ENCODE measurements around the gene TOGARAM2. TPM values are rescaled to one million over a fixed set of nuclear protein-coding genes. Genes with fewer than 3 reads are reported as not detected.

The TOGARAM2 gene
- total and polyA plus RNA-seq, 4 donors: 1.3 to 10.6 (median 8.4) TPM

DNA sequence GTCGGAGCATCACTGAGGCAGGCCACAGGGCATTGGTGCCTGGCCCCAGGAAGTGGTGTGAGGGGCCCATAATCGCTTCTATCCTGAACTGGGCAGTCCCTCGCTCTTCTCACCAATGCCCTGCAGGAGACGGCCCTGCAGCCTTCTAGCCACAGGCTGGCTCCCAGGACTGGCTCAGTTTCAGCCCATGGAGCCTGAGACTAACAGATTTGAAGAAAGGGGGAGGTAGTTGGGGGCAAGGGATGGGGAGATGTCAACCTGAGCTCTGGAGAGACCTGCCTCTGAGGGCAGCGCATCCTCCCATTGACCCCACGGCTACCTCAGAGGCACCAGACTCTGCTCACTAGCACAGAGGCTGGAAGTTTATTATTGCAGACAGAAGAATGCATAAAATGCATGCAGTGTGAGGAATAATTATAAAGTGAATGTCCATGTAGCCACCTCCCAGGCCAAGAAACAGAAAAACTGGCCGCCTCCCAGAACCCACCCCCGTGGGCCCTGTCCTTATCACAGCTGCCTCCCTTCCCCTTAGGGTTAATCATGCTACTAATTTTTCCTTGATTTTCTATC, 1.4 kb downstream of the TOGARAM2 start:
- Histone ChIP-seq H3K27ac (ENCODE audit: low read depth, low read length) (no peak overlapping the region), H3K9me3 (ENCODE audit: control insufficient read depth, insufficient read depth, low read length) (no peaks in the 10 kb centered on the region), H3K36me3 (ENCODE audit: control insufficient read depth, insufficient read depth, low read length) (no peaks in the 10 kb centered on the region), H3K27me3 (ENCODE audit: control insufficient read depth, insufficient read depth, low read length) (no peaks in the 10 kb centered on the region), H3K4me3 (ENCODE audit: low read depth, low read length) (no peak overlapping the region), H3K4me1 (ENCODE audit: control insufficient read depth, insufficient read depth, low read length) (peaks cover 36% of the 10 kb centered on the region)
- 80% methylated on average over 7 of the region's 8 CpGs for WGBS (ENCODE audit: insufficient coverage)
- no peak for DNase-seq (ENCODE audit: low read depth in 4 of 6, low spot score in 6 of 6)

- DNase-seq (ENCODE audit: low read depth in 4 of 6, low spot score in 6 of 6): no peak
- Histone ChIP-seq H3K27me3 (ENCODE audit: control insufficient read depth, insufficient read depth, low read length) (no peaks in the 10 kb centered on the region), H3K27ac (ENCODE audit: low read depth, low read length) (no peak overlapping the region), H3K9me3 (ENCODE audit: control insufficient read depth, insufficient read depth, low read length) (no peaks in the 10 kb centered on the region), H3K4me3 (ENCODE audit: low read depth, low read length) (no peak overlapping the region), H3K36me3 (ENCODE audit: control insufficient read depth, insufficient read depth, low read length) (no peaks in the 10 kb centered on the region), H3K4me1 (ENCODE audit: control insufficient read depth, insufficient read depth, low read length) (peaks cover 20% of the 10 kb centered on the region)
- WGBS (ENCODE audit: insufficient coverage): 44% methylated on average over 3 of the region's 4 CpGs
These were observed 5.3 kb downstream of the TOGARAM2 start for GRCh38 chr2:28986429-28986828.

DNA sequence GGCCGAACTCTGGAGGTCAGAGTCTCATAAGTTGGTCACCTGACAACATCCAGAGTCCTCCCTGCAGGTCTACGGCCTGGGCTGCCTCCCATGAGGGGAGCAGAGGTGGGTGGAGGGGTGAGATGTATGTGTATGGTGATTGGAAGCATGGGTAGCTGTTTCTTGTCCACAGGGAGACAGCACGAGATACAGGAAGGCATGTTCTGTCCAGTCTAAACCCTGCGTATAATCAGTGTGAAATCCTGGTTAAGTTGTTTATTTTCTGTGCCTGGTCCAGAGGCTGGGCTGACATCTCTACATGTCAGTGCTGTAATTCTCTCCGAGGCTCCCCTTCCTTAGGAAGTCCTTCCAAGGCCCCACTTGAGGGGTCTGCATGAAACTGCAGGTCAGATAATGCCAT, 8.9 kb downstream of the TOGARAM2 start:
- no peaks in the 10 kb centered on the region for H3K27me3 ChIP-seq (ENCODE audit: control insufficient read depth, insufficient read depth, low read length)
- no peak for DNase-seq (ENCODE audit: low read depth in 4 of 6, low spot score in 6 of 6)
- H3K4me3 ChIP-seq (ENCODE audit: low read depth, low read length): no peak overlapping the region
- H3K4me1 ChIP-seq (ENCODE audit: control insufficient read depth, insufficient read depth, low read length): peaks cover 32% of the 10 kb centered on the region
- no peak overlapping the region for H3K27ac ChIP-seq (ENCODE audit: low read depth, low read length)
- no peaks in the 10 kb centered on the region for H3K9me3 ChIP-seq (ENCODE audit: control insufficient read depth, insufficient read depth, low read length)
- no peaks in the 10 kb centered on the region for H3K36me3 ChIP-seq (ENCODE audit: control insufficient read depth, insufficient read depth, low read length)
- WGBS (ENCODE audit: insufficient coverage): 93% methylated on average over 5 of the region's 5 CpGs

- Histone ChIP-seq H3K4me1 (ENCODE audit: control insufficient read depth, insufficient read depth, low read length) (peaks cover 32% of the 10 kb centered on the region), H3K36me3 (ENCODE audit: control insufficient read depth, insufficient read depth, low read length) (no peaks in the 10 kb centered on the region), H3K27ac (ENCODE audit: low read depth, low read length) (no peak overlapping the region), H3K4me3 (ENCODE audit: low read depth, low read length) (no peak overlapping the region), H3K27me3 (ENCODE audit: control insufficient read depth, insufficient read depth, low read length) (no peaks in the 10 kb centered on the region), H3K9me3 (ENCODE audit: control insufficient read depth, insufficient read depth, low read length) (no peaks in the 10 kb centered on the region)
- 87% methylated on average over 16 of the region's 16 CpGs for WGBS (ENCODE audit: insufficient coverage)
- no peak for DNase-seq (ENCODE audit: low read depth in 4 of 6, low spot score in 6 of 6)
These were observed 9.3 kb downstream of the TOGARAM2 start for GRCh38 chr2:28990445-28990844.

- Histone ChIP-seq H3K4me1 (ENCODE audit: control insufficient read depth, insufficient read depth, low read length) (peaks cover 32% of the 10 kb centered on the region), H3K4me3 (ENCODE audit: low read depth, low read length) (no peak overlapping the region), H3K36me3 (ENCODE audit: control insufficient read depth, insufficient read depth, low read length) (no peaks in the 10 kb centered on the region), H3K27ac (ENCODE audit: low read depth, low read length) (no peak overlapping the region), H3K9me3 (ENCODE audit: control insufficient read depth, insufficient read depth, low read length) (no peaks in the 10 kb centered on the region), H3K27me3 (ENCODE audit: control insufficient read depth, insufficient read depth, low read length) (no peaks in the 10 kb centered on the region)
- peak in 1 of 6 donors; percentile 45 for DNase-seq (ENCODE audit: low read depth in 4 of 6, low spot score in 6 of 6)
- 42% methylated on average over 1 of the region's 4 CpGs for WGBS (ENCODE audit: insufficient coverage)
These were observed 9.9 kb downstream of the TOGARAM2 start for GRCh38 chr2:28991021-28991420.

- Histone ChIP-seq H3K36me3 (ENCODE audit: control insufficient read depth, insufficient read depth, low read length) (no peaks in the 10 kb centered on the region), H3K4me1 (ENCODE audit: control insufficient read depth, insufficient read depth, low read length) (peaks cover 30% of the 10 kb centered on the region), H3K4me3 (ENCODE audit: low read depth, low read length) (no peak overlapping the region), H3K9me3 (ENCODE audit: control insufficient read depth, insufficient read depth, low read length) (no peaks in the 10 kb centered on the region), H3K27ac (ENCODE audit: low read depth, low read length) (no peak overlapping the region), H3K27me3 (ENCODE audit: control insufficient read depth, insufficient read depth, low read length) (no peaks in the 10 kb centered on the region)
- no peak for DNase-seq (ENCODE audit: low read depth in 4 of 6, low spot score in 6 of 6)
- whole genome bisulfite sequencing (ENCODE audit: insufficient coverage): 72% methylated on average over 9 of the region's 9 CpGs
These were observed 10.4 kb downstream of the TOGARAM2 start for GRCh38 chr2:28991460-28991859.

- peaks cover 41% of the 10 kb centered on the region for H3K4me1 ChIP-seq (ENCODE audit: control insufficient read depth, insufficient read depth, low read length)
- peak in 2 of 6 donors; percentile 20 to 28 for DNase-seq (ENCODE audit: low read depth in 4 of 6, low spot score in 6 of 6)
- no peak overlapping the region for H3K4me3 ChIP-seq (ENCODE audit: low read depth, low read length)
- no peaks in the 10 kb centered on the region for H3K9me3 ChIP-seq (ENCODE audit: control insufficient read depth, insufficient read depth, low read length)
- WGBS (ENCODE audit: insufficient coverage): 70% methylated on average over 3 of the region's 6 CpGs
- H3K27me3 ChIP-seq (ENCODE audit: control insufficient read depth, insufficient read depth, low read length): no peaks in the 10 kb centered on the region
- H3K36me3 ChIP-seq (ENCODE audit: control insufficient read depth, insufficient read depth, low read length): peaks cover 3% of the 10 kb centered on the region
- H3K27ac ChIP-seq (ENCODE audit: low read depth, low read length): no peak overlapping the region
These were observed 12.3 kb downstream of the TOGARAM2 start for GRCh38 chr2:28993206-28993960.

DNA sequence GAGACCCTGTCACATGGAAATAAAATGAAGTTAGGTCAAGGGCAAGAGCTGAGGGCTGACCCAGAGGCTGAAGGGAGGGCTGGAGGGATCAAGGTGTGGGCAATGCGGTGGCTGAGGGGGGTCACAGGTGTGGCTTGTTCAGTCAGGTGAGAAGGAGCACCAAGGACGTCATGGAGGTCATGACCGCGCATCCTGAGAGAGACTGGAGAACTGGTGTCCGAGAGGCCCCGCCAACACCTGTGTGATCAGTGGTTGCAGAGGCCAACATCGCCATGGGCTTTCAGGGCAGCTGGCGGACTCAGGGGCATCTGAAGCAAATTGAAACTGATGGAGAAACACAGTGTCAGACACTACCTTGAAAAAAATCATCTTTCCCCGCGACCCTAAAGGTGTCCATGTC, 13.0 kb downstream of the TOGARAM2 start:
- H3K4me3 ChIP-seq (ENCODE audit: low read depth, low read length): no peak overlapping the region
- no peaks in the 10 kb centered on the region for H3K27me3 ChIP-seq (ENCODE audit: control insufficient read depth, insufficient read depth, low read length)
- no peak for DNase-seq (ENCODE audit: low read depth in 4 of 6, low spot score in 6 of 6)
- H3K27ac ChIP-seq (ENCODE audit: low read depth, low read length): no peak overlapping the region
- peaks cover 3% of the 10 kb centered on the region for H3K36me3 ChIP-seq (ENCODE audit: control insufficient read depth, insufficient read depth, low read length)
- WGBS (ENCODE audit: insufficient coverage): 88% methylated on average over 8 of the region's 10 CpGs
- no peaks in the 10 kb centered on the region for H3K9me3 ChIP-seq (ENCODE audit: control insufficient read depth, insufficient read depth, low read length)
- peaks cover 41% of the 10 kb centered on the region for H3K4me1 ChIP-seq (ENCODE audit: control insufficient read depth, insufficient read depth, low read length)

DNA sequence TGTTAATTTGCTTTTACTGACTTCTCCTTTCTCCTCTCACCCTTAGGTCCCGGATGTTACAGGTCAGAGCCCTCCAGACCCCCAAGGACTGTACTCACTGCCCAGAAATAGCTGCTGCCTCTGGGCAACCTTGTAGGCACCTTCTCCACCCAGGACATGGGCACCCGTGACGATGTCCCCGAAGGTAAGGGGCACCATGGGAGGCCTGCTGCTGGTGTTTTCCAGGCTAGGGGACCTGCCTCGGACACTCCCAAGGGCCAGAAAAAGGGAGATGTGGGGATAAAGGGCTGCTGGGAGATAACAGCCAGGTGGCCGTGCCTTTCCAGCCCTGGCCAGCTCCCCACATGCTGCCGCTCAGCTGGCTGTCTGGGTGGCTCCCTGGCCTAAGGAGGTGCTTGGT, 13.6 kb downstream of the TOGARAM2 start:
- WGBS (ENCODE audit: insufficient coverage): 76% methylated on average over 7 of the region's 7 CpGs
- Histone ChIP-seq H3K27ac (ENCODE audit: low read depth, low read length) (no peak overlapping the region), H3K9me3 (ENCODE audit: control insufficient read depth, insufficient read depth, low read length) (no peaks in the 10 kb centered on the region), H3K4me3 (ENCODE audit: low read depth, low read length) (no peak overlapping the region), H3K4me1 (ENCODE audit: control insufficient read depth, insufficient read depth, low read length) (peaks cover 41% of the 10 kb centered on the region), H3K27me3 (ENCODE audit: control insufficient read depth, insufficient read depth, low read length) (no peaks in the 10 kb centered on the region), H3K36me3 (ENCODE audit: control insufficient read depth, insufficient read depth, low read length) (peaks cover 3% of the 10 kb centered on the region)
- DNase-seq (ENCODE audit: low read depth in 4 of 6, low spot score in 6 of 6): no peak

Data from spinal cord (tissue), 10 donors.